Esophagus muscularis mucosa (tissue), 3 donors: Measurements from ENCODE around the gene COA5.

ENCODE experiments used
- CTCF ChIP-seq, 3 experiments: fragments of 200-600 bp in 2 of 3; fragments of 450-650 bp in 1 of 3; sonication (generic) in 2 of 3; IDR thresholded peaks; one replicate each; pipeline ENCODE4 v1.5.1; 2017 to 2019; ENCODE audit warnings: antibody characterized with exemption in 3 of 3, mild to moderate bottlenecking in 2 of 3, moderate library complexity in 1 of 3
- POLR2A ChIP-seq: fragments of 450-650 bp; IDR thresholded peaks from one replicate; pipeline ENCODE4 v1.6.1; 2017; ENCODE audit warnings: antibody characterized with exemption, moderate library complexity, mild to moderate bottlenecking, low read depth
- POLR2AphosphoS5 ChIP-seq, 2 donors: sonication (generic); formaldehyde crosslinking; IDR thresholded peaks; one replicate each; pipeline ENCODE4 v1.6.1; 2017; ENCODE audit warnings: antibody characterized with exemption in 2 of 2

DNA sequence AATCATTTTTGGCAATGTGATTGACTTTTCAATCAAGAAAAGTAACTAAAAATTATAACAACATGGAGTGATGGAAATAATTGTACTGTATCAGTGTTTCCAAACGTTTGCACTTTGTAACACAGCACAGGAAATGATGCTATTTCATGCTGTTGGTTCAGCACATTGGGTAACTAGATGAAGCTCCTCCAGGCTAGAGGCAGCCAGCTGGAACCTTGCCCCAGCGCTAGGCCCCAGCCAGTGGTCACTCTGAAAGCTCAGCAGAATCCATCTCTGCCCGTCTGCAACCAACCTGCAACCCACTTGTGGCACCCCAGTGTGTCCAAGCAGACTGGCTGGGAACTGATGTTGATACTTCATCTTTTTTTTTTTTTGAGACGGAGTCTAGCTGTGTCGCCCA is 15.3 kb upstream of the COA5 start:
- TF ChIP-seq CTCF (IDR thresholded peaks at IDR 0.05) (no peak), POLR2A (no peak), POLR2AphosphoS5 (IDR thresholded peaks at IDR 0.05) (peak in 1 of 2 donors; percentile 6)
